ENCODE measurements around the gene USP47.
A peak's percentile ranks its signal among the peaks of the same experiment; 100 is the strongest.

Gene USP47

GRCh38 chr11:11995601-11996000 lies 153.8 kb downstream of the USP47 start:
- peaks cover 2% of the 10 kb centered on the region for H3K36me3 ChIP-seq (replicated peaks)
- H3K27me3 ChIP-seq (replicated peaks), result no peaks in the 10 kb centered on the region
- H3K4me3 ChIP-seq (ENCODE audit: low read depth, low read length), result no peak overlapping the region

GRCh38 chr11:11996321-11997048 lies 154.7 kb downstream of the USP47 start:
- Histone ChIP-seq H3K4me3 (ENCODE audit: low read depth, low read length) (no peak overlapping the region), H3K36me3 (replicated peaks) (peaks cover 6% of the 10 kb centered on the region), H3K27me3 (replicated peaks) (no peaks in the 10 kb centered on the region), H3K27ac (no peak overlapping the region)
- in situ Hi-C loops (cut with HindIII; ENCODE audit: low pct_ligation_motif_present, low sequenced_read_pairs), result no loop called here
- no peak for DNase-seq
- TF ChIP-seq, protein P1, sequence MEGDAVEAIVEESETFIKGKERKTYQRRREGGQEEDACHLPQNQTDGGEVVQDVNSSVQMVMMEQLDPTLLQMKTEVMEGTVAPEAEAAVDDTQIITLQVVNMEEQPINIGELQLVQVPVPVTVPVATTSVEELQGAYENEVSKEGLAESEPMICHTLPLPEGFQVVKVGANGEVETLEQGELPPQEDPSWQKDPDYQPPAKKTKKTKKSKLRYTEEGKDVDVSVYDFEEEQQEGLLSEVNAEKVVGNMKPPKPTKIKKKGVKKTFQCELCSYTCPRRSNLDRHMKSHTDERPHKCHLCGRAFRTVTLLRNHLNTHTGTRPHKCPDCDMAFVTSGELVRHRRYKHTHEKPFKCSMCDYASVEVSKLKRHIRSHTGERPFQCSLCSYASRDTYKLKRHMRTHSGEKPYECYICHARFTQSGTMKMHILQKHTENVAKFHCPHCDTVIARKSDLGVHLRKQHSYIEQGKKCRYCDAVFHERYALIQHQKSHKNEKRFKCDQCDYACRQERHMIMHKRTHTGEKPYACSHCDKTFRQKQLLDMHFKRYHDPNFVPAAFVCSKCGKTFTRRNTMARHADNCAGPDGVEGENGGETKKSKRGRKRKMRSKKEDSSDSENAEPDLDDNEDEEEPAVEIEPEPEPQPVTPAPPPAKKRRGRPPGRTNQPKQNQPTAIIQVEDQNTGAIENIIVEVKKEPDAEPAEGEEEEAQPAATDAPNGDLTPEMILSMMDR (IDR thresholded peaks at IDR 0.05; ENCODE audit: low read depth, low read length, missing control alignments), result no peak

More at GRCh38 chr11:11995601-11996000, 153.8 kb downstream of the USP47 start:
- in situ Hi-C loops (cut with HindIII; ENCODE audit: low pct_ligation_motif_present, low sequenced_read_pairs), result no loop called here
- TF ChIP-seq, protein P1 (IDR thresholded peaks at IDR 0.05; ENCODE audit: low read depth, low read length, missing control alignments), result no peak
- no peak overlapping the region for H3K27ac ChIP-seq
- no peak for DNase-seq

- no peak overlapping the region for H3K4me3 ChIP-seq (ENCODE audit: low read depth, low read length)
- no peak overlapping the region for H3K27ac ChIP-seq
- TF ChIP-seq, protein P1 (IDR thresholded peaks at IDR 0.05; ENCODE audit: low read depth, low read length, missing control alignments), result no peak
- no peaks in the 10 kb centered on the region for H3K27me3 ChIP-seq (replicated peaks)
- no peak for DNase-seq
- in situ Hi-C loops (cut with HindIII; ENCODE audit: low pct_ligation_motif_present, low sequenced_read_pairs), result no loop called here
- H3K36me3 ChIP-seq (replicated peaks), result peaks cover 6% of the 10 kb centered on the region
Measured at GRCh38 chr11:11997049-11997322, 155.2 kb downstream of the USP47 start.

GRCh38 chr11:11998091-11998781 lies 156.5 kb downstream of the USP47 start:
- in situ Hi-C loops (cut with HindIII; ENCODE audit: low pct_ligation_motif_present, low sequenced_read_pairs), result no loop called here
- H3K27me3 ChIP-seq (replicated peaks), result no peaks in the 10 kb centered on the region
- peak; percentile 83 for DNase-seq
- TF ChIP-seq, protein P1 (IDR thresholded peaks at IDR 0.05; ENCODE audit: low read depth, low read length, missing control alignments), result no peak
- H3K36me3 ChIP-seq (replicated peaks), result peaks cover 6% of the 10 kb centered on the region
- peak overlapping the region; percentile 41 for H3K4me3 ChIP-seq (ENCODE audit: low read depth, low read length)
- H3K27ac ChIP-seq, result peak overlapping the region; percentile 78

DNA sequence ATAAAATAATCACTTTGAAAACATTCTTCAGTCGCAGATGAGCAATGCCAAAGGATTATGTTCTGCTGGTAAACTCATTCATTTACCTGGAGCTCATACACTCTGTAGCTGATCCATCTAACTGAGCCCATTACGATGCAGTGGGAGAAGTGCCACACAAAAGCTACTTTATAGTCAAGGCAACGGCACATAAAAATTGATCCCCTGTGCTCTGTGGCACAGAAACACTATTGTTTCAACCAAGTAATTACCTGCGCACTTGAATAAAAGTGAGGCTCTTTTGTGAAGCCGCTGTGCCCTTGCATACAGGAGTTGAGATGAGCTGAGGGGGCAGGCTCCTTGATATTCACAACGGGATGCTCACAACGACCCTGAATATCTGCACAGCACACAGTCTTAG lies 159.4 kb downstream of the USP47 start:
- H3K27me3 ChIP-seq (replicated peaks), result no peaks in the 10 kb centered on the region
- no peak overlapping the region for H3K27ac ChIP-seq
- TF ChIP-seq, protein P1 (IDR thresholded peaks at IDR 0.05; ENCODE audit: low read depth, low read length, missing control alignments), result no peak
- DNase-seq, result no peak
- H3K36me3 ChIP-seq (replicated peaks), result peaks cover 6% of the 10 kb centered on the region
- in situ Hi-C loops (cut with HindIII; ENCODE audit: low pct_ligation_motif_present, low sequenced_read_pairs), result no loop called here
- no peak overlapping the region for H3K4me3 ChIP-seq (ENCODE audit: low read depth, low read length)
